Ovary (tissue), 9 donors: ENCODE measurements around the gene LYPD4. TPM values are rescaled to one million over a fixed set of nuclear protein-coding genes. Genes with fewer than 3 reads are reported as not detected.
A peak's percentile ranks its signal among the peaks of the same experiment; 100 is the strongest.

Experiments
- DNase-seq, 5 donors: peaks; one replicate each; pipeline ENCODE4 v3.0.0-alpha.2; 2019 to 2020
- H3K27ac ChIP-seq, 2 donors: fragments of 200-600 bp; one replicate each; pipeline versions ENCODE4 v1.5.1 to v1.8.0; 2019 to 2022
- H3K27me3 ChIP-seq: fragments of 200-600 bp; one replicate; pipeline ENCODE4 v1.8.0; 2022
- H3K36me3 ChIP-seq: fragments of 200-600 bp; sonication (generic); one replicate; pipeline ENCODE4 v1.5.1; 2019
- H3K4me1 ChIP-seq: one replicate; pipeline ENCODE4 v1.8.1; 2013; ENCODE audit warnings: mild to moderate bottlenecking, moderate library complexity; ENCODE audit not compliant: insufficient read depth
- H3K4me3 ChIP-seq: fragments of 200-600 bp; sonication (generic); one replicate; pipeline ENCODE4 v1.5.1; 2017
- H3K9me3 ChIP-seq, 2 donors: fragments of 200-600 bp in 1 of 2; sonication (generic) in 1 of 2; one replicate each; pipeline versions ENCODE4 v1.5.1 to v1.8.1; 2013 to 2019; ENCODE audit warnings: mild to moderate bottlenecking in 1 of 2, moderate library complexity in 1 of 2
- CTCF ChIP-seq, 3 donors: fragments of 450-650 bp in 2 of 3; fragments of 200-600 bp in 1 of 3; IDR thresholded peaks; one replicate each; pipeline versions ENCODE4 v1.5.1 to v1.8.0; 2016 to 2022; ENCODE audit warnings: antibody characterized with exemption in 3 of 3, mild to moderate bottlenecking in 1 of 3
- EP300 ChIP-seq: sonication (generic); formaldehyde crosslinking; IDR thresholded peaks from one replicate; pipeline ENCODE4 v1.6.1; 2017; ENCODE audit warnings: antibody characterized with exemption
- POLR2A ChIP-seq: fragments of 450-650 bp; IDR thresholded peaks from one replicate; pipeline ENCODE4 v1.6.1; 2017; ENCODE audit warnings: antibody characterized with exemption, mild to moderate bottlenecking, moderate library complexity
- WGBS, 3 donors: extraction: QIAGEN DNeasy Blood & Tissue Kit in 1 of 3; methylation state at CpG; one replicate each; pipeline versions ENCODE4 v1.1.5 to v1.1.7; 2013 to 2017; 5-methylcytosine and 5-hydroxymethylcytosine counted together
- intact Hi-C, 4 donors: fragments of 100-400 bp; cut with DNase I; formaldehyde crosslinking; loops; one replicate each; pipeline versions ENCODE4 v1.11.0 to v1.15.1; 2022 to 2023
- polyA plus RNA-seq, 2 donors: library from polyadenylated mRNA; stranded (reverse); fragments of 200-250 nt in 1 of 2; fragments of 350-450 nt in 1 of 2; fragmentation: Illumina TruSeq in 1 of 2; extraction: RNeasy Lipid Tissue Mini Kit (QIAGEN cat#74804) in 1 of 2; gene quantifications; one replicate each; pipeline ENCODE4 v1.2.3, GENCODE V29; 2013 to 2014
- total RNA-seq, 7 donors: library from RNA; depleted of rRNA in 2 of 7; stranded (reverse); fragments of >200 nt in 2 of 7; fragmentation: NEBNext Ultra II Directional in 3 of 7; extraction: Animal tissue kit (Norgen Biotek cat#: 25700) in 3 of 7; gene quantifications; one replicate each; pipeline versions ENCODE4 v1.1.0 to v1.2.4, GENCODE V29; 2016 to 2023
- donor health status: DM: no; HTN: no; CAD: no; lungs with moderate emphysema.
- donor health status: DM: no; HTN: no; CAD: no.
- donor health status: Bipolar disorder and iron deficiency.
- donor health status: DM: yes; HTN: yes; CAD: no.
- donor health status: DM: no; HTN: no; CAD: no.
- donor health status: DM: yes; HTN: yes; CAD: no.

LYPD4 gene
- total and polyA plus RNA-seq, 9 donors = not detected

- H3K36me3 ChIP-seq = no peaks in the 10 kb centered on the region
- WGBS, 3 donors = 48 to 53% (median 49%) methylated on average over 18 of the region's 18 CpGs
- no peak overlapping the region for H3K27ac ChIP-seq
- peak in 1 of 5 donors; percentile 59 for DNase-seq
- no peaks in the 10 kb centered on the region for H3K27me3 ChIP-seq
- H3K4me3 ChIP-seq = no peak overlapping the region
- TF ChIP-seq EP300 (no peak), CTCF (IDR thresholded peaks at IDR 0.05) (peak in 1 of 3 donors; percentile 4)
- intact Hi-C loops = no loop called here
- no peaks in the 10 kb centered on the region for H3K9me3 ChIP-seq
- H3K4me1 ChIP-seq = no peaks in the 10 kb centered on the region
These were observed 28.5 kb upstream of the LYPD4 start for GRCh38 chr19:41872775-41873647.

- Histone ChIP-seq H3K4me1 (no peaks in the 10 kb centered on the region), H3K27ac (no peak overlapping the region), H3K9me3 (no peaks in the 10 kb centered on the region), H3K36me3 (no peaks in the 10 kb centered on the region), H3K27me3 (no peaks in the 10 kb centered on the region), H3K4me3 (no peak overlapping the region)
- no peak for TF ChIP-seq CTCF (IDR thresholded peaks at IDR 0.05)
- no peak for TF ChIP-seq POLR2A
- no peak for TF ChIP-seq EP300
- intact Hi-C loops = no loop called here
- no peak for DNase-seq
- 82 to 87% (median 86%) methylated on average over 12 of the region's 12 CpGs for WGBS, 3 donors
These were observed 27.9 kb upstream of the LYPD4 start for GRCh38 chr19:41872384-41872774.

GRCh38 chr19:41871573-41872383 is 27.3 kb upstream of the LYPD4 start:
- H3K4me1 ChIP-seq = no peaks in the 10 kb centered on the region
- TF ChIP-seq CTCF (IDR thresholded peaks at IDR 0.05) (no peak), POLR2A (no peak), EP300 (no peak)
- H3K36me3 ChIP-seq = no peaks in the 10 kb centered on the region
- DNase-seq = no peak
- H3K4me3 ChIP-seq = no peak overlapping the region
- H3K9me3 ChIP-seq = no peaks in the 10 kb centered on the region
- H3K27me3 ChIP-seq = no peaks in the 10 kb centered on the region
- H3K27ac ChIP-seq = no peak overlapping the region
- 49 to 56% (median 55%) methylated on average over 16 of the region's 16 CpGs for WGBS, 3 donors
- intact Hi-C loops = no loop called here

- intact Hi-C loops = no loop called here
- no peak for TF ChIP-seq EP300
- Histone ChIP-seq H3K4me3 (no peak overlapping the region), H3K9me3 (no peaks in the 10 kb centered on the region), H3K27me3 (no peaks in the 10 kb centered on the region), H3K4me1 (no peaks in the 10 kb centered on the region), H3K36me3 (no peaks in the 10 kb centered on the region), H3K27ac (no peak overlapping the region)
- WGBS, 3 donors = 66 to 79% (median 76%) methylated on average over 3 of the region's 3 CpGs
- no peak for DNase-seq
These were observed 26.0 kb upstream of the LYPD4 start for GRCh38 chr19:41870401-41870873.
